HepG2 (cell line): ENCODE results near the gene LMAN1L. TPM values are rescaled to one million over a fixed set of nuclear protein-coding genes. Genes with fewer than 3 reads are reported as not detected.

ENCODE experiments used
- ATAC-seq: fragments of 200-7000 bp; cut with Tn5 transposase; 3 replicates; pipeline ENCODE4 v1.9.1; 2020; ENCODE audit warnings: mild to moderate bottlenecking, moderate library complexity
- BruUV-seq: library from RNA; stranded (reverse); fragments of 400-500 nt; replicated peaks from 2 replicates; lab custom pipeline; 2021; lab: Mats Ljungman, UMichigan
- CTCF ChIA-PET: fragments of 300-600 bp; formaldehyde crosslinking; extraction: SDS; loops from one replicate; lab custom pipeline; 2021; ENCODE audit warnings: low total read pairs, inconsistent platforms, low intra/inter-chr PET ratio; lab: Yijun Ruan, JAX
- POLR2A ChIA-PET: fragments of 350-600 bp; sonication (Branson Sonifier 250); formaldehyde crosslinking; loops from one replicate; lab custom pipeline; 2020; ENCODE audit warnings: antibody characterized with exemption, inconsistent platforms; lab: Yijun Ruan, JAX
- DNase-seq: peaks from one replicate; pipeline ENCODE4 v3.0.0-alpha.2; 2015; ENCODE audit warnings: low spot score
- FAIRE-seq: peaks from 3 replicates; lab custom pipeline; 2011; peaks lifted over from hg19 to GRCh38; lab: Jason Lieb, UNC
- H2AFZ ChIP-seq: one replicate; pipeline ENCODE4 v1.6.1; 2011; ENCODE audit warnings: low read length, inconsistent platforms
- H3K27ac ChIP-seq: fragments of 300-600 bp; 3 replicates; pipeline ENCODE4 v1.8.0; 2011; ENCODE audit warnings: mixed run types, mild to moderate bottlenecking, mixed read lengths, low read length, inconsistent platforms; ENCODE audit not compliant: insufficient read depth; ENCODE audit errors: extremely low read length
- H3K27me3 ChIP-seq, 2 experiments: fragments of 200-600 bp in 1 of 2; 2 replicates in 1 of 2; 3 replicates in 1 of 2; pipeline versions ENCODE4 v1.6.0 to v1.8.0; 2011; ENCODE audit warnings: low read length in 2 of 2, mild to moderate bottlenecking in 2 of 2, moderate library complexity in 2 of 2, inconsistent platforms in 1 of 2; ENCODE audit not compliant: insufficient read depth in 2 of 2, control insufficient read depth in 1 of 2
- H3K36me3 ChIP-seq, 2 experiments: fragments of 200-600 bp in 1 of 2; replicated peaks in 1 of 2; 2 replicates in 1 of 2; 3 replicates in 1 of 2; pipeline versions ENCODE4 v1.5.1 to v1.8.0; 2011; ENCODE audit warnings: low read length in 2 of 2, inconsistent platforms in 1 of 2; ENCODE audit not compliant: insufficient read depth in 2 of 2, control insufficient read depth in 1 of 2
- H3K4me1 ChIP-seq: 2 replicates; pipeline ENCODE4 v1.5.1; 2012; ENCODE audit warnings: low read length, inconsistent platforms; ENCODE audit not compliant: insufficient read depth
- H3K4me2 ChIP-seq: 2 replicates; pipeline ENCODE4 v1.6.0; 2011; ENCODE audit warnings: low read depth, low read length, inconsistent platforms
- H3K4me3 ChIP-seq, 3 experiments: fragments of 200-600 bp in 1 of 3; sonication (generic), shearing (Covaris generic) in 1 of 3; replicated peaks in 1 of 3; 2 replicates each; pipeline ENCODE4 v1.5.1; 2011 to 2016; ENCODE audit warnings: low read length in 3 of 3, inconsistent platforms in 2 of 3, low read depth in 2 of 3, mild to moderate bottlenecking in 2 of 3, control low read depth in 1 of 3, mixed read lengths in 1 of 3; ENCODE audit not compliant: insufficient read depth in 1 of 3
- H3K79me2 ChIP-seq: one replicate; pipeline ENCODE4 v1.6.1; 2011; ENCODE audit warnings: low read length, inconsistent platforms; ENCODE audit not compliant: insufficient read depth
- H3K9ac ChIP-seq: 2 replicates; pipeline ENCODE4 v1.6.0; 2011; ENCODE audit warnings: mild to moderate bottlenecking, low read depth, low read length, inconsistent platforms; ENCODE audit not compliant: insufficient read depth
- H3K9me3 ChIP-seq: 2 replicates; pipeline ENCODE4 v1.5.1; 2012; ENCODE audit warnings: mild to moderate bottlenecking, low read length
- H4K20me1 ChIP-seq: 2 replicates; pipeline ENCODE4 v1.6.0; 2011; ENCODE audit warnings: inconsistent platforms, mild to moderate bottlenecking, low read length, moderate library complexity; ENCODE audit not compliant: insufficient read depth
- NPAS2 ChIP-seq: sonication (generic); formaldehyde crosslinking; IDR thresholded peaks from 2 replicates; pipeline ENCODE4 v1.8.0; 2022; ENCODE audit warnings: mild to moderate bottlenecking, missing genetic modification reagents, borderline replicate concordance
- SIN3B ChIP-seq: fragments of 150-350 bp; IDR thresholded peaks from 2 replicates; pipeline ENCODE4 v1.6.1; 2014; ENCODE audit warnings: low read length
- SP140L ChIP-seq: sonication (generic); formaldehyde crosslinking; IDR thresholded peaks from 2 replicates; pipeline ENCODE4 v1.4.0; 2020; ENCODE audit warnings: missing genetic modification reagents, borderline replicate concordance
- ZBTB39 ChIP-seq: sonication (generic); formaldehyde crosslinking; IDR thresholded peaks from 2 replicates; pipeline ENCODE4 v1.5.0; 2020; ENCODE audit warnings: missing genetic modification reagents
- ZNF768 ChIP-seq: sonication (generic); formaldehyde crosslinking; IDR thresholded peaks from 2 replicates; pipeline ENCODE4 v1.4.0; 2020; ENCODE audit warnings: missing genetic modification reagents
- WGBS: methylation state at CpG from one replicate; pipeline ENCODE4 v1.1.6; 2017; ENCODE audit warnings: low lambda C conversion rate; 5-methylcytosine and 5-hydroxymethylcytosine counted together
- in situ Hi-C: cut with HindIII; loops from 2 replicates; pipeline ENCODE4 v1.10.0; 2017; ENCODE audit warnings: low pct_unique_long_range_greater_than_20kb; ENCODE audit not compliant: extremely low pct_ligation_motif_present
- intact Hi-C: fragments of 100-400 bp; cut with micrococcal nuclease; formaldehyde crosslinking; loops from one replicate; pipeline ENCODE4 v1.10.0; 2022; ENCODE audit not compliant: unreplicated experiment
- polyA plus RNA-seq, 8 experiments: library from polyadenylated mRNA; depleted of rRNA in 3 of 8; stranded (reverse) in 7 of 8; unstranded in 1 of 8; fragments of >200 nt; fragmentation: Illumina TruSeq in 4 of 8; extraction: Trizol in 4 of 8; gene quantifications; 2 replicates each; pipeline versions ENCODE4 v1.2.1 to v1.2.3, GENCODE V29; 2011 to 2016; ENCODE audit warnings: low read depth in 4 of 8, missing spikeins in 1 of 8, mixed read lengths in 1 of 8; ENCODE audit not compliant: insufficient read depth in 1 of 8
- total RNA-seq, 5 experiments: library from RNA; depleted of rRNA; stranded (reverse); fragments of >200 nt; fragmentation: Illumina TruSeq; extraction: Trizol; gene quantifications; 2 replicates each; pipeline ENCODE4 v1.2.3, GENCODE V29; 2016; ENCODE audit warnings: low read depth in 1 of 5

The LMAN1L gene
- total and polyA plus RNA-seq, 2 of the 13 experiments (the other 11 are each of a cell fraction or from before 2014, with no cell fraction given): not detected

DNA sequence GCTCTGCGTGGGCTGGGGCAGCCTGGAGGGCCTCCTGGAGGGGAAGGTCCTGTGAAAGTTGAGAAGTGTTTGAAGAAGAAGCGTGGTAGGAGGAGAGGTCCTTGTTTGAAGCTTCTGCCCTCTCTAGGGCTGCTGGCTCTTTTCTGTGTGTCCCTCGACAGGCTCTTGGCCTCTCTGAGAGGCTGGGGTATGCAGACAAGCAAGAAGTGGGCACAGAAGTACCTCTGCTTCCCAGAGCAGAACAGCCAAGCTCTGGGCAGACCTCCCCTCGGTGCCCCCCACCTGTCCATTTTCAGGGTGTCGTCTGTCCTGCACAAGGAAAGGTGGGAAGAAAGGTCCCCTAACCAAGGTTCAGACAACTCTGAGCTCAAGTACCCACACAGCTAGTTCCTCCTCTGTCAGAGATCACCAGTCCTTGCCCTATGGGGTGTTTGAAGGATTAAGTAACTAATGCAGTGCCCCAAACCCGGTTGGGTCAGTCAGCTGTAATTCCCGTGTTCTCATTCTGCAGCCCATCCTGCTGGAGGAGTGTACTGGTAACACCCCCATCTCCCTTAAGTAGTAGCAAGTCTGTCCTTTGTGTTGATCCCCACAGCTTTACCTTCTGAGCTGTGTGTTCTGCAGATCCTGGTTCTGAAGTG, 24.5 kb upstream of the LMAN1L start:
- peaks cover 31% of the 10 kb centered on the region for H4K20me1 ChIP-seq
- peak; percentile 49; the same call in 1 of the 2 replicates for TF ChIP-seq ZNF768 (CRISPR knock-in tag)
- TF ChIP-seq SP140L (CRISPR knock-in tag): no peak
- CTCF ChIA-PET: interaction anchor here (1.3 to 1.6 kb wide), 2 partner anchors 14 to 17 kb away, joined by 3 to 5 read pairs; no protein-coding TSS in a partner anchor
- no peak overlapping the region for H3K4me3 ChIP-seq
- POLR2A ChIA-PET: interaction anchor here (1.1 to 1.4 kb wide), 2 partner anchors 11 to 13 kb away, joined by 3 to 7 read pairs; no protein-coding TSS in a partner anchor
- DNase-seq: no peak
- no TSS peak for BruUV-seq
- no peaks in the 10 kb centered on the region for H3K27me3 ChIP-seq
- peaks cover 47% of the 10 kb centered on the region for H3K4me1 ChIP-seq
- H3K27ac ChIP-seq: no peak overlapping the region
- H3K9me3 ChIP-seq: no peaks in the 10 kb centered on the region
- ATAC-seq: no peak
- intact Hi-C loops: no loop called here
- WGBS: 95% methylated on average over 6 of the region's 7 CpGs
- H3K9ac ChIP-seq: no peak overlapping the region
- in situ Hi-C loops: loop anchor here (10.0 kb wide), 1 partner anchor 243 kb away; the partner anchor contains the start of gene ARID3B
- no peak for FAIRE-seq
- peaks cover 61% of the 10 kb centered on the region for H3K79me2 ChIP-seq
- H3K36me3 ChIP-seq: peaks cover 7 to 28% of the 10 kb centered on the region in 2 experiments; a peak in 4 of 5 replicates
- no peak overlapping the region for H3K4me2 ChIP-seq
- H2AFZ ChIP-seq: no peak overlapping the region

- peaks cover 8 to 28% of the 10 kb centered on the region in 2 experiments; a peak in 4 of 5 replicates for H3K36me3 ChIP-seq
- H3K4me1 ChIP-seq: peaks cover 41% of the 10 kb centered on the region
- CTCF ChIA-PET: interaction anchor here (1.6 kb wide), 1 partner anchor 15 kb away, joined by 3 read pairs; no protein-coding TSS in a partner anchor
Observed at GRCh38 chr15:74788683-74789151, 23.9 kb upstream of the LMAN1L start.

More at GRCh38 chr15:74788683-74789151, 23.9 kb upstream of the LMAN1L start:
- WGBS: 88% methylated on average over 4 of the region's 9 CpGs
- no peak overlapping the region for H2AFZ ChIP-seq
- no peak for ATAC-seq
- FAIRE-seq: no peak
- no peak overlapping the region for H3K4me2 ChIP-seq
- intact Hi-C loops: no loop called here
- DNase-seq: no peak
- peaks cover 55% of the 10 kb centered on the region for H3K79me2 ChIP-seq
- no TSS peak for BruUV-seq
- H3K27me3 ChIP-seq: no peaks in the 10 kb centered on the region
- peaks cover 30% of the 10 kb centered on the region for H4K20me1 ChIP-seq
- in situ Hi-C loops: loop anchor here (10.0 kb wide), 1 partner anchor 244 kb away; the partner anchor contains the start of gene ARID3B
- no peak overlapping the region for H3K9ac ChIP-seq
- POLR2A ChIA-PET: interaction anchor here (1.1 to 1.7 kb wide), 2 partner anchors 9 to 12 kb away, joined by 3 read pairs; no protein-coding TSS in a partner anchor
- no peak overlapping the region for H3K27ac ChIP-seq
- no peak overlapping the region for H3K4me3 ChIP-seq
- H3K9me3 ChIP-seq: no peaks in the 10 kb centered on the region
- no peak for TF ChIP-seq SIN3B
- TF ChIP-seq NPAS2: no peak
- TF ChIP-seq ZBTB39 (CRISPR knock-in tag): no peak
